Stimulated activated CD4-positive, alpha-beta T cell treated with anti-CD3 and anti-CD28 coated beads, TNF-alpha, amount 100 ng/mL, for 4 hours (primary cell): Measurements from ENCODE around the gene FGF14.

Source experiments
- DNase-seq, 3 experiments: peaks; one replicate each; pipeline ENCODE4 v3.0.0-alpha.2; 2020; ENCODE audit warnings: low read depth in 3 of 3

The FGF14 gene

DNA sequence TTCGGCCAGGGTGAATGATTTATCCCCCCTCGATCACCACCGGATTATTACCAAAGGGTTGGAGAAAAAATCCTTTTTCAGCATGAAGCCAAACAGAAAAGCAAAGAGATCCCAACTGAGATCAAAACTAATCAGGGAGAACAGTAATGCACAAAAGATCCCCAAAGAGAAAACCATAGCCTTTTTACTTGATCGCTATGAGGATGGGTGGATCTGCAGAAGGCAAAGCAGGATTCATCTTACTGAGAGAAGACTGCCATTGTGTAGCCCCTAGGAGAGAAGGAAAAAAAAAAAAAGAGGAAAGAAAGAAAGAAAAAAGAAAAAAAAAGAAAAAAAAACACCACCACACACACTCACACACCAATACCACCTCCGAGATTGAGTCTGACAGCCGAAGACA lies at the start of gene FGF14:
TSS of gene FGF14 (minus strand) at position 283 of the 400 bp plus-strand sequence.
- no peak for DNase-seq

DNA sequence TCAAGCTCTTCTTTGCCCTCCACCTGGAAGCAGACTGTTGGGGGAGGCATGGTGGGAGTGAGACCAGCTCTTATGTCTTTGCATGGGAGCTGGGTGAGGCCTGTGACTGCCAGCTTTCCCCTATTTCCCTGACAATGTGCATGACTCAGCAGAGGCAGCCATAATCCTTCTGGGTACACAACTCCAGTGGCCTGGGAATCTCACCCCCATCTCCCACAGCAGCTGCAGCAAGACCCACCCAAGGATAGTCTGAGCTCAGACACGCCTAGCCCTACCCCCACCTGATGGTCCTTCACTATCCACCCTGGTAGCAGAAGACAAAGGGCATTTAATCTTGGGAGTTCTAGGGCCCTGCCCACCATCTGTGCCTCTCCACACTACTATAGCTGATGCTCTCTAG lies 41.4 kb upstream of the FGF14 start:
- no peak for DNase-seq

GRCh38 chr13:102441085-102441484 lies 39.2 kb upstream of the FGF14 start:
- DNase-seq, result no peak

- DNase-seq, result no peak
These were observed 38.5 kb upstream of the FGF14 start for GRCh38 chr13:102440259-102440936.

DNA sequence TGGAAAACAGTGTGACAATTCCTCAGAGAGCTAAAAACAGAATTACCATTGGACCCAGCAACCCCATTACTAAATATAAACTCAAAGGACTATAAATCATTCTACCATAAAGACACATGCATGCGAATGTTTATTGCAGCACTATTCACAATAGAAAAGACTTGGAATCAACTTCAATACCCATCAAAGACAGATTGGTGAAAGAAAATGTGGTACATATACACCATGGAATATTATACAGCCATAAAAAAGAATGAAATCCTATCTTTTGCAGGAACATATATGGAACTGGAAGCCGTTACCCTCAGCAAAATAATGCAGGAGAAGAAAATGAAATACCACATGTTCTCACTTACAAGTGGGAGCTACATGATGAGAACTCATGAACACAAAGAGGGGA lies 20.8 kb upstream of the FGF14 start:
- no peak for DNase-seq

DNA sequence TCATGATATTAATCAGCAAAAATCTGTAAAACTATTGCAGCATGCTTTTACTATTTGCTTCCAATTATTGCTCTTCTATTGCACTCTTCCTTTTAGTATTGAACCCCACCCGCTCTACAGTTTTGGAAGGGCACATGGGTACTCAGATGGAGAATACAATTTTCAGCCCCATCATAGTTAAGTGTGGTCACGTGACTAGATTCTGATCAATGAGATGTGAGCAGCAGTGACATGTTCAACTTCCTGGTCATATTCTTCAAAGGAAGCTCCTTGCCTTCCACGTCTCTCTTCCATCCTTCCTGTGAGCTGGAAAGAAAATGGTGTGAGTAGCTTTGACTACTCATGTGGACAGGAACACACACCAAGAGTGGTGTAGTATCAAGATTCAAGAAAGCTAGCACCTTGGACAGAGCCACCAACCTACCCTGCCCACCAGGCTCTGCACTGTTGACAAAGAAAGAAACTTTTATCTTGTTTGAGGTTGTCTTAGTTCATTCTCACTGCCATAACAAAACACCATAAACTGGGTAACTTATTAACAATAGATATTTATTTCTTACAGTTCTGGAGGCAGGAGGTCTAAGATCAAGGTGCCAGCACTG lies 3.8 kb upstream of the FGF14 start:
- DNase-seq, result no peak

- no peak for DNase-seq
These were observed 442 bp upstream of the FGF14 start for GRCh38 chr13:102402290-102402689.

GRCh38 chr13:102401265-102401664 lies 583 bp downstream of the FGF14 start:
- no peak for DNase-seq

GRCh38 chr13:102400675-102401145 lies 1.1 kb downstream of the FGF14 start:
- DNase-seq, result no peak

GRCh38 chr13:102399791-102400674 lies 1.8 kb downstream of the FGF14 start:
- no peak for DNase-seq

DNA sequence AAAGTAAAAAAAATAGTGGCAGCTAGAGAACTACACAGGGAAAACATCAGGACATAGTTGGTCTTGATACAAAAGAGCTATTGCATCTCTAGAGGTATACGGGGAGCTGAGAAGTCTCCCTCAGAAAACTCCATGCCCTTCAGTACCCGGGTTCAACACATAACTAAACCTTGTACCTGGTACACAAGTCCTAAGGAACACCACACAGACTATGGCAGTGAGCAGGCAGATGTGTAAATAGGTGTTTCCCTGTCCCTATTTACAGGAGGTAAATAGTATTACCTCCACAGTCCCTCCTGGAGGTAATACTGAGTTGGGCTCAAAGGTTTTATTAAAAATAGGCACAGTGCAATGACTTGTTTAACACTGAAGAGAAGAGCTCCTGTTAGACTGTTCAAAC lies 5.9 kb downstream of the FGF14 start:
- DNase-seq, result no peak

- no peak for DNase-seq
These were observed 6.7 kb downstream of the FGF14 start for GRCh38 chr13:102395174-102395573.

DNA sequence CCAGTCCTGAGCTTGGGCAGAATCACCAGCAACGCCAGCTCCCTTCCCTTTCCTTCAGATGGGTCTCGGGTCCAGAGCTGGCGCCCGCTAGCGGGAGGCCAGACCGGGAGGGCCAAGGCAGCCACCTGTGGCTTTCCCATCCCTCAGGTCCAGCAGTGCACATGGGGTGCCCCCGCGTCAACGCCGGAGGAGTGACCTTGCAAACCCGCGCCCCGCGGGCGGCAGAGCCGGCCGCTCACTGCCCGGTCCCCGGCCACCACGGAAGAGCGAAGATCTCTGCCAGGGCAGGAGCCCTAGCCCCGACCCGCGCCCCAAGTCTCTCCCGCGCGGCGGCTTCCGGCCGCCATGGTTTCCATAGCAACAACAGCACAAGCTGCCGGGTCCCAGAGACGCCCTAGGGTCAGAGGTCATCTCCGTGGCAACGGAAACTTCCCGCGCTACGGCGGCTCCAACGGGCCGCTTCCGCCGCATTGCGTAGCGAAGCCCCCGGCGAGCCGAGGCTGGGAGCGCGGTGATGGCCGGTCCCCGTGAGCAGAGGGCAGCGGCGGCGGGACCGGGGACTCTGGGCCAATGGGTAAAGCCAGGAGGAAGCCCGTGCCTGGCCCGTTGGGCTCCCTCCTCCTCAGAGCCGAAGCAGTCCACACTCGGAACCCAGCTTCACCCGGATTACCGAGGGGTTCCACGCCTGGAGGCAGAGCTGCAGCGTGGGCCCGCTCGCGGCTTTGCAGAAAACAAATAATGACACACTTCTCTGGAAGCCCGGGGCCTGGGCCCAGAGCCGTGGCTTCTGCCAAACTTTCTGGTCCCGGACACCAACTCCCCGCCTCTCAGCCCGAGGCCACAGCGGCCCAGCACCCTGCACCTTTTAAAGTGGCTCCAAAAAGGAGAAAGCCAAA lies 7.4 kb downstream of the FGF14 start:
- DNase-seq, result peak; percentile 92 to 98 (median 95)

GRCh38 chr13:102392481-102393209 lies 9.2 kb downstream of the FGF14 start:
- no peak for DNase-seq

GRCh38 chr13:102386461-102386860 lies 15.4 kb downstream of the FGF14 start:
- DNase-seq, result no peak

DNA sequence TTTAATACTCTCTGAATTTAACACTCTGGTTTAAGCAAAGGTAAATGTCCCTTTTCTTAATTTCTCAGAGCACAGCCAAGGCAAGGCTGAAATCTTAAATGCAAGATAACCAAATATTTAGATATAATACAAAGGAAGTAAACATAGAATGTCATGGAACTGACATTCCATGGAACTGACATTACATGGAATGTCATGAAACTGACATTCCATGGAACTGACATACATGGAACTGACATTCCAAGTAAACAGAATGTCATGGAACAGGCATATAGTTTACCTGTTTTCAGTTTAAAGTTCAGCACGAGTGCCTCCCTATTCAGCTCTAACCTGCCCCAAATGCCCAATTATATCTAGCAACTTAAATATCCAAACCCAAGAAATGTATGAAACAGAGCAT lies 21.8 kb downstream of the FGF14 start:
- no peak for DNase-seq

DNA sequence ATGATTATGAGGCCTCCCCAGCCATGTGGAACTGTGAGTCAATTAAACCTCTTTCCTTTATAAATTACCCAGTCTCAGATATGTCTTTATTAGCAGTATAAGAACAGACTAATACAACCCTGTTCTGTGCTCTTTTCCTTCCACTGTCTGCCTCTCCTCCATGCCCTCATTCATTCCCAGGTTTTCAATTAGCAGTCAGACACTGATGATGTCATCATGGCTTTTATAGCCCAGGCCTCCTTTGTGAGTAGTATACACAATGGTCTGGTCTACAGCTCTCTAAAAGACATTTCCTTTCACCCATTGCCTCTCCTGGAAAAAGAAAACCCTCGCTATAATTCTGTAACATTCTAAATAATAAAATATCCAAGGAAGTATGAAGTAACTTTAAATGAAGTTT lies 25.5 kb downstream of the FGF14 start:
- DNase-seq, result no peak

- no peak for DNase-seq
These were observed 27.1 kb downstream of the FGF14 start for GRCh38 chr13:102374726-102375125.

DNA sequence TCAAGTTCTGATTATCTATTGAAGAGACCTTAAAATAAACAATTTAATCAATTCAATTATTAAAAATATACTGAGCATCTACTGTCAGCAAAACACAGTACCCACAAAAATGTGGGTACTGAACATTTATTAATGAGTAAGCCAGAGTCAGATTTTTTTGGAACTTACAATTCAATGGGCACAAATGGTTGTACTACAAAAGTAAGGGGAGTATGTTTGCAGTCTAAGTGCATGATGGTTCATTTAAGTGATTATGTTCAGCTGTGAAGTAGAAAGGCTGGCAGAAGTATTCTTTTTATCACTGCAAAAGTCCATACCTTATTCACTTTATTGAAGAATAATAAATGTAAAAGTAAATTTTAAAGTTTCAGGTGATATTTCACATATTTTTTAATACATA lies 27.6 kb downstream of the FGF14 start:
- DNase-seq, result no peak

GRCh38 chr13:102373221-102373620 lies 28.6 kb downstream of the FGF14 start:
- DNase-seq, result no peak

DNA sequence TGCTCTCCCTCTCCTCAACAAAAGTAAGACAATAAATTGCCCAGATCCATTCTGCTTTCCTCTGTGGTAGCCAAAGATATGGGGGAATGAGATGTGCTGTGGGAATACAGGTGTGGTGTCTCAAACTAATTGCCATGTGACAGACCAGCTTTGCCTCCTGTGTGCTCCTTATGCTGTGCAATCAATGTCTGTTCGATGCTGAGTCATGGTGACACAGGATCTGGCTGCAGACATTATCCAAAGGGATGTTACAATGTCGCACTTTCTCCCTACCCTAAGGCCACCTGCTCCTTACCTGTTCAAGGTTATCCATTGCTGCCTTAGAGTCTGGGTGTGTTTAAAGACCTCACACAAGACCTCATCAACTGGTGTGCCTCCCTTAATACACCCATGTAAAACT lies 32.5 kb downstream of the FGF14 start:
- DNase-seq, result no peak
